Endothelial cell of umbilical vein (primary cell): ENCODE data around the gene SNX9. TPM values are rescaled to one million over a fixed set of nuclear protein-coding genes. Genes with fewer than 3 reads are reported as not detected.

Experiments used
- BruUV-seq: library from RNA; stranded (reverse); fragments of 400-500 nt; replicated peaks from 2 replicates; lab custom pipeline; 2021; lab: Mats Ljungman, UMichigan
- CTCF ChIA-PET: fragments of 300-600, 350-600 bp; sonication (Branson Sonifier 250); formaldehyde crosslinking; loops from one replicate; lab custom pipeline; 2021; ENCODE audit warnings: antibody characterized with exemption, inconsistent platforms; lab: Charles Lee
- POLR2A ChIA-PET: fragments of 300-600, 350-600 bp; sonication (Branson Sonifier 250); formaldehyde crosslinking; loops from one replicate; lab custom pipeline; 2021; ENCODE audit warnings: antibody characterized with exemption, inconsistent platforms; lab: Charles Lee
- DNase-seq: peaks from one replicate; pipeline ENCODE4 v3.0.0-alpha.2; 2011; ENCODE audit warnings: low read depth, low spot score
- FAIRE-seq: peaks from 2 replicates; lab custom pipeline; 2011; peaks lifted over from hg19 to GRCh38; lab: Jason Lieb, UNC
- H2AFZ ChIP-seq: 2 replicates; pipeline ENCODE4 v1.6.0; 2012; ENCODE audit warnings: low read depth, low read length, control low read depth, inconsistent platforms
- H3K27ac ChIP-seq: 2 replicates; pipeline ENCODE4 v1.5.1; 2011; ENCODE audit warnings: low read depth, mild to moderate bottlenecking, control low read depth, low read length, moderate library complexity; ENCODE audit not compliant: insufficient read depth
- H3K27me3 ChIP-seq, 2 experiments: 2 replicates each; pipeline versions ENCODE4 v1.6.0 to v1.6.1; 2011; ENCODE audit warnings: low read length in 2 of 2, mixed read lengths in 1 of 2; ENCODE audit not compliant: control insufficient read depth in 2 of 2, insufficient read depth in 2 of 2
- H3K36me3 ChIP-seq, 2 experiments: 2 replicates in 1 of 2; 3 replicates in 1 of 2; pipeline ENCODE4 v1.5.1; 2011; ENCODE audit warnings: low read length in 2 of 2, mild to moderate bottlenecking in 1 of 2, moderate library complexity in 1 of 2; ENCODE audit not compliant: control insufficient read depth in 2 of 2, insufficient read depth in 2 of 2; ENCODE audit errors: extremely low read depth in 1 of 2
- H3K4me1 ChIP-seq: 3 replicates; pipeline ENCODE4 v1.5.1; 2011; ENCODE audit warnings: mild to moderate bottlenecking, low read length; ENCODE audit not compliant: control insufficient read depth, insufficient read depth; ENCODE audit errors: extremely low read depth
- H3K4me2 ChIP-seq: 2 replicates; pipeline ENCODE4 v1.6.1; 2011; ENCODE audit warnings: low read length, control low read depth, mixed read lengths; ENCODE audit not compliant: insufficient read depth
- H3K4me3 ChIP-seq, 3 experiments: fragments of 200-600 bp in 1 of 3; sonication (generic), shearing (Covaris generic) in 1 of 3; replicated peaks in 1 of 3; 2 replicates each; pipeline ENCODE4 v1.5.1; 2011 to 2016; ENCODE audit warnings: control low read depth in 3 of 3, low read length in 3 of 3, mild to moderate bottlenecking in 2 of 3, inconsistent platforms in 1 of 3, low read depth in 1 of 3, moderate library complexity in 1 of 3; ENCODE audit not compliant: insufficient read depth in 1 of 3
- H3K79me2 ChIP-seq: 2 replicates; pipeline ENCODE4 v1.6.0; 2012; ENCODE audit warnings: low read length, inconsistent platforms; ENCODE audit not compliant: control insufficient read depth, insufficient read depth
- H3K9ac ChIP-seq: replicated peaks from 2 replicates; pipeline ENCODE3; 2011; ENCODE audit warnings: low read length, control low read depth; ENCODE audit not compliant: insufficient read depth; ENCODE audit errors: extremely low read depth
- H3K9me1 ChIP-seq: replicated peaks from 3 replicates; pipeline ENCODE4 v1.6.0; 2011; ENCODE audit warnings: mild to moderate bottlenecking, low read length; ENCODE audit not compliant: control insufficient read depth, insufficient read depth; ENCODE audit errors: extremely low read depth
- H3K9me3 ChIP-seq: replicated peaks from 2 replicates; pipeline ENCODE4 v1.5.1; 2012; ENCODE audit warnings: low read length, inconsistent platforms; ENCODE audit not compliant: control insufficient read depth, insufficient read depth
- H4K20me1 ChIP-seq: replicated peaks from 2 replicates; pipeline ENCODE3; 2011; ENCODE audit warnings: mild to moderate bottlenecking, low read length; ENCODE audit not compliant: control insufficient read depth, insufficient read depth; ENCODE audit errors: extremely low read depth
- EZH2 ChIP-seq: IDR thresholded peaks from 2 replicates; pipeline ENCODE4 v1.6.1; 2012; ENCODE audit warnings: borderline replicate concordance, low read depth, mild to moderate bottlenecking, moderate library complexity, low read length, inconsistent platforms; ENCODE audit not compliant: severe bottlenecking
- FOS ChIP-seq: IDR thresholded peaks from 2 replicates; pipeline ENCODE4 v1.6.1; 2011; ENCODE audit warnings: mild to moderate bottlenecking, low read length, moderate library complexity, borderline replicate concordance; ENCODE audit not compliant: insufficient read depth
- GATA2 ChIP-seq: IDR thresholded peaks from 2 replicates; pipeline ENCODE4 v1.7.0; 2011; ENCODE audit warnings: low read depth, mild to moderate bottlenecking, moderate library complexity, mixed read lengths, low read length; ENCODE audit not compliant: insufficient read length, insufficient read depth
- JUN ChIP-seq: IDR thresholded peaks from 2 replicates; pipeline ENCODE4 v1.6.1; 2011; ENCODE audit warnings: borderline replicate concordance, low read depth; ENCODE audit not compliant: insufficient read length, insufficient read depth
- MAX ChIP-seq: IDR thresholded peaks from 2 replicates; pipeline ENCODE4 v1.6.1; 2011; ENCODE audit not compliant: insufficient read depth, insufficient read length
- MYC ChIP-seq: IDR thresholded peaks from one replicate; pipeline ENCODE4 v1.6.1; 2011; ENCODE audit warnings: mild to moderate bottlenecking, low read depth, low read length
- POLR2A ChIP-seq: IDR thresholded peaks from 2 replicates; pipeline ENCODE4 v1.6.1; 2012; ENCODE audit warnings: low read depth, mild to moderate bottlenecking, control low read depth, low read length
- POLR2AphosphoS5 ChIP-seq: IDR thresholded peaks from 2 replicates; pipeline ENCODE4 v1.6.1; 2012; ENCODE audit warnings: low read depth, mild to moderate bottlenecking, control low read depth, low read length, moderate library complexity; ENCODE audit not compliant: insufficient read depth
- dilution Hi-C: fragments of 300-500 bp; cut with MboI; formaldehyde crosslinking; loops from one replicate; pipeline ENCODE4 v1.15.0; 2019; ENCODE audit warnings: low sequenced_read_pairs; ENCODE audit not compliant: extremely low pct_ligation_motif_present
- intact Hi-C: fragments of 100-400 bp; cut with micrococcal nuclease; formaldehyde crosslinking; loops from one replicate; pipeline ENCODE4 v1.10.0; 2022
- polyA plus RNA-seq, 4 experiments: library from polyadenylated mRNA; depleted of rRNA in 3 of 4; stranded (reverse) in 3 of 4; unstranded in 1 of 4; fragments of >200 nt; gene quantifications; 2 replicates each; pipeline versions ENCODE4 v1.2.1 to v1.2.3, GENCODE V29; 2011 to 2012; ENCODE audit warnings: missing spikeins in 1 of 4
- total RNA-seq: library from RNA; stranded (reverse); gene quantifications from 2 replicates; pipeline ENCODE4 v1.2.3, GENCODE V29; 2021
- TF ChIP-seq, protein P1 (sequence below), 2 donors: IDR thresholded peaks; 1 replicate in 1 of 2; 2 replicates in 1 of 2; pipeline ENCODE4 v1.5.1; 2011; ENCODE audit warnings: low read length in 2 of 2, mild to moderate bottlenecking in 2 of 2, moderate library complexity in 2 of 2, control low read depth in 1 of 2, inconsistent platforms in 1 of 2, low read depth in 1 of 2; ENCODE audit not compliant: insufficient read depth in 1 of 2; ENCODE audit errors: extremely low read depth in 1 of 2

SNX9 gene
- total and polyA plus RNA-seq, 2 donors (not counting 3 experiments of a cell fraction or from before 2014, with no cell fraction given), result 27.5 to 54.5 TPM

- Histone ChIP-seq H3K27ac (no peak overlapping the region), H3K4me2 (no peak overlapping the region), H2AFZ (no peak overlapping the region), H3K4me3 (no peak overlapping the region), H3K9me3 (no peaks in the 10 kb centered on the region), H3K79me2 (no peaks in the 10 kb centered on the region), H4K20me1 (no peaks in the 10 kb centered on the region), H3K9ac (no peak overlapping the region), H3K36me3 (no peaks in the 10 kb centered on the region), H3K4me1 (peaks cover 12% of the 10 kb centered on the region), H3K27me3 (peaks cover 0 to 3% of the 10 kb centered on the region in 2 experiments), H3K9me1 (no peaks in the 10 kb centered on the region)
- no TSS peak for BruUV-seq
- dilution Hi-C loops, result no loop called here
- TF ChIP-seq MYC (no peak), FOS (no peak), JUN (no peak), MAX (no peak), POLR2AphosphoS5 (no peak), EZH2 (no peak), POLR2A (no peak), GATA2 (no peak)
- TF ChIP-seq, protein P1, sequence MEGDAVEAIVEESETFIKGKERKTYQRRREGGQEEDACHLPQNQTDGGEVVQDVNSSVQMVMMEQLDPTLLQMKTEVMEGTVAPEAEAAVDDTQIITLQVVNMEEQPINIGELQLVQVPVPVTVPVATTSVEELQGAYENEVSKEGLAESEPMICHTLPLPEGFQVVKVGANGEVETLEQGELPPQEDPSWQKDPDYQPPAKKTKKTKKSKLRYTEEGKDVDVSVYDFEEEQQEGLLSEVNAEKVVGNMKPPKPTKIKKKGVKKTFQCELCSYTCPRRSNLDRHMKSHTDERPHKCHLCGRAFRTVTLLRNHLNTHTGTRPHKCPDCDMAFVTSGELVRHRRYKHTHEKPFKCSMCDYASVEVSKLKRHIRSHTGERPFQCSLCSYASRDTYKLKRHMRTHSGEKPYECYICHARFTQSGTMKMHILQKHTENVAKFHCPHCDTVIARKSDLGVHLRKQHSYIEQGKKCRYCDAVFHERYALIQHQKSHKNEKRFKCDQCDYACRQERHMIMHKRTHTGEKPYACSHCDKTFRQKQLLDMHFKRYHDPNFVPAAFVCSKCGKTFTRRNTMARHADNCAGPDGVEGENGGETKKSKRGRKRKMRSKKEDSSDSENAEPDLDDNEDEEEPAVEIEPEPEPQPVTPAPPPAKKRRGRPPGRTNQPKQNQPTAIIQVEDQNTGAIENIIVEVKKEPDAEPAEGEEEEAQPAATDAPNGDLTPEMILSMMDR (IDR thresholded peaks at IDR 0.05; ENCODE audit: extremely low read depth in 1 of 2, insufficient read depth in 1 of 2, low read depth in 1 of 2, low read length in 2 of 2), result no peak
- FAIRE-seq (no peak), DNase-seq (peak; percentile 27)
- ChIA-PET CTCF (no interaction called here), POLR2A (no interaction called here)
- intact Hi-C loops, result no loop called here
These were observed 32.4 kb upstream of the SNX9 start for GRCh38 chr6:157790548-157791160.
